ENCODE results near the gene NOC4L. TPM values are rescaled to one million over a fixed set of nuclear protein-coding genes. Genes with fewer than 3 reads are reported as not detected.
"Not testable (repeated sequence)": the region's sequence is repeated elsewhere in the genome, so short reads cannot be mapped to it uniquely, and the experiment has no call there.

Gene NOC4L
- total RNA-seq, 1 experiment from 2014 or later, result 62.5 TPM

DNA sequence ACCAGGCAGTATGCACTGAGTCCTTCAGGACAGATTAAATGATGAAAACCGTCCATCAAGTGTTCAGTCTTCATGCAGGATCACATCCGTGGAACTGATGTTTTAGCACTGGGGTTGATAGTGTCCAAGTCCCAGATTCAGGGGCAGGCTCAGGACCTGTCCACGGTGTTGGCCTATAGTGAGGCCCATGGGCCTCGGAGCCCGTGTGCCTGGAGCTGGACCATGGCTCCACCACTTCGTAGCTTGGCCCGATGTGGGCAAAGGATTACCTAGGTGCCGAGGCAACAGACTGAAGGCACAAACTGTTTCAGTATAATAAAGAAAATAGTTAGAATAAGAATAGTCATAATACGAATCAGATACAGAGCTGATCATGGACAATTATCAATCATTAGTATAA lies 42.0 kb upstream of the NOC4L start:
- CTCF ChIA-PET, result no interaction called here
- no peak overlapping the region for H3K27ac Mint-ChIP-seq (ENCODE audit: unreplicated experiment)

DNA sequence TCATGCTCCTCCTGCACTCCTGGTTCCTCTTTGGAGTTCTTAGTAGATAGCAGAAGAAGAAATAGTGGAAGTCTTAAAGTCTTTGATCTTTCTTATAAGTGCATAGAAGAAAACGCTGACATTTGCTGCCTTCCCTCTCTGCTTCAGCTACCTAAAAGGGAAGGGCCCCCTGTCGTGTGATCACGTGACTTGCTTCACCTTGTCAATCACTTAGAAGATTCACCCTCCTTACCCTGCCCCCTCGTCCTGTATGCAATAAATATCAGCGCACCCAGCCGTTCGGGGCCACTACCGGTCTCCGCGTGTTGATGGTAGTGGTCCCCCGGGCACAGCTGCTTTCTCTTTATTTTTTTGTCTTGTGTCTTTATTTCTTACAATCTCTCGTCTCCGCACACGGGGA lies 41.2 kb upstream of the NOC4L start:
- DNase-seq; intact Hi-C loops (cut with micrococcal nuclease; ENCODE audit: unreplicated experiment); H3K27ac Mint-ChIP-seq (ENCODE audit: unreplicated experiment); BruUV-seq (replicated peaks); CTCF ChIA-PET; H3K9me3 Mint-ChIP-seq (ENCODE audit: low read depth, unreplicated experiment); H3K27me3 Mint-ChIP-seq (ENCODE audit: unreplicated experiment); H3K4me1 Mint-ChIP-seq (ENCODE audit: low read depth, unreplicated experiment); H3K4me3 Mint-ChIP-seq (ENCODE audit: low read depth, unreplicated experiment): not testable (repeated sequence)
- H3K36me3 Mint-ChIP-seq (ENCODE audit: insufficient read depth, unreplicated experiment), result peaks cover 41% of the 10 kb centered on the region

More for the DNA sequence above, 42.0 kb upstream of the NOC4L start:
- TF ChIP-seq, protein P1, sequence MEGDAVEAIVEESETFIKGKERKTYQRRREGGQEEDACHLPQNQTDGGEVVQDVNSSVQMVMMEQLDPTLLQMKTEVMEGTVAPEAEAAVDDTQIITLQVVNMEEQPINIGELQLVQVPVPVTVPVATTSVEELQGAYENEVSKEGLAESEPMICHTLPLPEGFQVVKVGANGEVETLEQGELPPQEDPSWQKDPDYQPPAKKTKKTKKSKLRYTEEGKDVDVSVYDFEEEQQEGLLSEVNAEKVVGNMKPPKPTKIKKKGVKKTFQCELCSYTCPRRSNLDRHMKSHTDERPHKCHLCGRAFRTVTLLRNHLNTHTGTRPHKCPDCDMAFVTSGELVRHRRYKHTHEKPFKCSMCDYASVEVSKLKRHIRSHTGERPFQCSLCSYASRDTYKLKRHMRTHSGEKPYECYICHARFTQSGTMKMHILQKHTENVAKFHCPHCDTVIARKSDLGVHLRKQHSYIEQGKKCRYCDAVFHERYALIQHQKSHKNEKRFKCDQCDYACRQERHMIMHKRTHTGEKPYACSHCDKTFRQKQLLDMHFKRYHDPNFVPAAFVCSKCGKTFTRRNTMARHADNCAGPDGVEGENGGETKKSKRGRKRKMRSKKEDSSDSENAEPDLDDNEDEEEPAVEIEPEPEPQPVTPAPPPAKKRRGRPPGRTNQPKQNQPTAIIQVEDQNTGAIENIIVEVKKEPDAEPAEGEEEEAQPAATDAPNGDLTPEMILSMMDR (IDR thresholded peaks at IDR 0.05; ENCODE audit: unreplicated experiment), result no peak
- intact Hi-C loops (cut with micrococcal nuclease; ENCODE audit: unreplicated experiment), result no loop called here
- no peaks in the 10 kb centered on the region for H3K27me3 Mint-ChIP-seq (ENCODE audit: unreplicated experiment)
- H3K9me3 Mint-ChIP-seq (ENCODE audit: low read depth, unreplicated experiment), result no peaks in the 10 kb centered on the region
- H3K36me3 Mint-ChIP-seq (ENCODE audit: insufficient read depth, unreplicated experiment), result peaks cover 47% of the 10 kb centered on the region
- no peak overlapping the region for H3K4me3 Mint-ChIP-seq (ENCODE audit: low read depth, unreplicated experiment)
- DNase-seq, result no peak
- no peaks in the 10 kb centered on the region for H3K4me1 Mint-ChIP-seq (ENCODE audit: low read depth, unreplicated experiment)
- no TSS peak for BruUV-seq (replicated peaks)

DNA sequence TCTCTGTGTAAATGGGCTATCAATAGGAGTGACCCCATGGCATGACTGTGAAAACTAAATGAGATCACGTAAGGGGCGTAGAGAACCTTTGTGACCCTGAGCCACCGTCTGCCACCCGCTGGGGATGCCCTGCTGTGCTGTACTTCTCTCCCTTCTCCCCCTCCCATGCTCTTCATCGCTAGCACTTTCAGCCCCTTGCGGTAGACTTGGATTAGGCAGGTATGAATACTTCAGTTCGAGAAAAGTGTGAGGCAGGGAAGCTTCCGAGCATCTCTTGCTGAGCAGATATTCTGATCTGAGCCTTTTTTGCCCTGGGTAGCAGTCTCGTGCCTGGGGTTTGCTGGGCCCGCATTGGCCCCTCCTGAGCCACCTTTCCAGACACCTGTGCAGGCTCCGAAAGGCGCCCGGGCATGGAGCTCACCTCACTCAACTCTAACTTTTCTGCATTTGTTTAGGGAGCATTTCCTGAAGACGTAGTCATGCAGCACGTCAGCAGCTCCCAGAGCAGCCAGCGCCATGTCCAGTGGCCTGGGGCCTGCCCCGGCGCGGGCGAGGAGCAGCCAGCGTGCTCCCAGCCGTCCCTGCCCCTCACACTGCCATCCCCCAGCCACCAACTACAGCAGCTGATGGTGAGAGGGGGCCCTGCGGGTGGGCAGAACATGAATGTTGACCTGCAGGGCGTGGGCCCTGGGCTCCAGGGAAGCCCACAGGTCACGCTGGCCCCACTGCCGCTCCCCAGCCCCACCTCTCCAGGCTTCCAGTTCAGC lies 40.5 kb upstream of the NOC4L start:
- CTCF ChIA-PET, result no interaction called here
- Mint-ChIP-seq H3K4me3 (ENCODE audit: low read depth, unreplicated experiment) (no peak overlapping the region), H3K36me3 (ENCODE audit: insufficient read depth, unreplicated experiment) (peaks cover 41% of the 10 kb centered on the region), H3K9me3 (ENCODE audit: low read depth, unreplicated experiment) (no peaks in the 10 kb centered on the region), H3K4me1 (ENCODE audit: low read depth, unreplicated experiment) (no peaks in the 10 kb centered on the region), H3K27me3 (ENCODE audit: unreplicated experiment) (no peaks in the 10 kb centered on the region), H3K27ac (ENCODE audit: unreplicated experiment) (no peak overlapping the region)
- intact Hi-C loops (cut with micrococcal nuclease; ENCODE audit: unreplicated experiment), result no loop called here
- no TSS peak for BruUV-seq (replicated peaks)
- no peak for DNase-seq
- TF ChIP-seq, protein P1 (IDR thresholded peaks at IDR 0.05; ENCODE audit: unreplicated experiment), result no peak

DNA sequence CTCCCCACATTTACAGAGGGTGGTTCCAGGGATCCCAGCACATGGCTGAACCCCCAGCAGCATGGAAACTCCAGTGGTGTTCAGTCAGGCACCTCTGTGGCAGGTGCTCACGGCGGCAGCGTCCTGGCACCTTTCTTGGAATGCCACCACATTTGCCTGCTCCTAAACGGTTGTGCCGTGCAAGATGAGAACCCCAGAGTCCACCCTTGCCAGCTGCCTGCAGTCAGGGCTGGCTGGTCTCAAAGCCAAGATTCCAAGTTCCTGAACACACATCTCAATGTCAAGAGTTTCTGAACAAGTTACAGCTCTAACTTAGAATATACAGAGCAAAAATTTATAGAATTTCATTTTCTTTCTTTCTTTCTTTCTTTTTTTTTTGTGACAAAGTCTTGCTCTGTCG lies 38.8 kb upstream of the NOC4L start:
- CTCF ChIA-PET, result no interaction called here
- no peaks in the 10 kb centered on the region for H3K4me1 Mint-ChIP-seq (ENCODE audit: low read depth, unreplicated experiment)
- no peak overlapping the region for H3K4me3 Mint-ChIP-seq (ENCODE audit: low read depth, unreplicated experiment)
- peaks cover 32% of the 10 kb centered on the region for H3K36me3 Mint-ChIP-seq (ENCODE audit: insufficient read depth, unreplicated experiment)
- no peaks in the 10 kb centered on the region for H3K9me3 Mint-ChIP-seq (ENCODE audit: low read depth, unreplicated experiment)
- TF ChIP-seq, protein P1 (IDR thresholded peaks at IDR 0.05; ENCODE audit: unreplicated experiment), result no peak
- no peaks in the 10 kb centered on the region for H3K27me3 Mint-ChIP-seq (ENCODE audit: unreplicated experiment)
- intact Hi-C loops (cut with micrococcal nuclease; ENCODE audit: unreplicated experiment), result no loop called here
- no peak overlapping the region for H3K27ac Mint-ChIP-seq (ENCODE audit: unreplicated experiment)
- no TSS peak for BruUV-seq (replicated peaks)
- DNase-seq, result no peak

DNA sequence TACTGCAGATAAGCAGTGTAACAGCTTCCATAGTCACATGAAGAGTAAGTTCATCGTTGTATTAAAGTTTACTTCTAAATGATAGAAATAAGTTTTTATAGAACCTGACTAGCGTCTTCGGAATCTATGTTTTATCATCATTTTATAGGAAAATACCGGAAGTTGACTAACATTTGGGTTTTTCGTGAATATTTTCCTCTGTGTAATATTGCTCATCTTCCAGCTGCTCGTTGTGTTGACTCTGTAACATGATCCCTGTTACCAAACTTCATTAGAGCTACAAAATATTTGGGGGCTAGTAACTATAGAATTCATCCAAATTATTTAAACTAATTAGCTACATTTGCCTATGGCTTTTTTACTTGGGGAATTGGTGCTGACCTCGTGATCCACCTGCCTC lies 37.3 kb upstream of the NOC4L start:
- H3K4me3 Mint-ChIP-seq (ENCODE audit: low read depth, unreplicated experiment), result no peak overlapping the region
- H3K27me3 Mint-ChIP-seq (ENCODE audit: unreplicated experiment), result no peaks in the 10 kb centered on the region
- no peaks in the 10 kb centered on the region for H3K4me1 Mint-ChIP-seq (ENCODE audit: low read depth, unreplicated experiment)
- TF ChIP-seq, protein P1 (IDR thresholded peaks at IDR 0.05; ENCODE audit: unreplicated experiment), result no peak
- intact Hi-C loops (cut with micrococcal nuclease; ENCODE audit: unreplicated experiment), result no loop called here
- CTCF ChIA-PET, result no interaction called here
- no TSS peak for BruUV-seq (replicated peaks)
- no peaks in the 10 kb centered on the region for H3K9me3 Mint-ChIP-seq (ENCODE audit: low read depth, unreplicated experiment)
- DNase-seq, result no peak
- H3K36me3 Mint-ChIP-seq (ENCODE audit: insufficient read depth, unreplicated experiment), result peaks cover 38% of the 10 kb centered on the region
- no peak overlapping the region for H3K27ac Mint-ChIP-seq (ENCODE audit: unreplicated experiment)
